Astrocyte (in vitro differentiated cells and primary cell): ENCODE results near the gene KDM4B. TPM values are rescaled to one million over a fixed set of nuclear protein-coding genes. Genes with fewer than 3 reads are reported as not detected.

Source experiments
- DNase-seq: peaks from one replicate; pipeline ENCODE4 v3.0.0-alpha.2; 2010; ENCODE audit warnings: low read depth
- FAIRE-seq: peaks from 2 replicates; lab custom pipeline; 2011; peaks lifted over from hg19 to GRCh38; lab: Jason Lieb, UNC
- H2AFZ ChIP-seq: 2 replicates; pipeline ENCODE4 v1.6.0; 2012; ENCODE audit warnings: low read depth, low read length, inconsistent platforms
- H3K27ac ChIP-seq: 2 replicates; pipeline ENCODE4 v1.5.1; 2011; ENCODE audit warnings: low read depth, low read length, inconsistent platforms
- H3K27me3 ChIP-seq: 2 replicates; pipeline ENCODE4 v1.6.0; 2011; ENCODE audit warnings: low read length, inconsistent platforms; ENCODE audit not compliant: insufficient read depth
- H3K36me3 ChIP-seq: 2 replicates; pipeline ENCODE4 v1.5.1; 2011; ENCODE audit warnings: low read length, inconsistent platforms; ENCODE audit not compliant: insufficient read depth
- H3K4me1 ChIP-seq: 2 replicates; pipeline ENCODE4 v1.5.1; 2011; ENCODE audit warnings: low read length, inconsistent platforms; ENCODE audit not compliant: insufficient read depth
- H3K4me2 ChIP-seq: 2 replicates; pipeline ENCODE4 v1.6.0; 2012; ENCODE audit warnings: low read length, inconsistent platforms
- H3K4me3 ChIP-seq: 2 replicates; pipeline ENCODE4 v1.5.1; 2011; ENCODE audit warnings: low read depth, mild to moderate bottlenecking, low read length, inconsistent platforms; ENCODE audit not compliant: insufficient read depth
- H3K79me2 ChIP-seq: 2 replicates; pipeline ENCODE4 v1.6.0; 2012; ENCODE audit warnings: mild to moderate bottlenecking, low read length, inconsistent platforms; ENCODE audit not compliant: insufficient read depth
- H3K9ac ChIP-seq: 2 replicates; pipeline ENCODE4 v1.6.0; 2012; ENCODE audit warnings: mild to moderate bottlenecking, low read length, inconsistent platforms
- H3K9me3 ChIP-seq: 2 replicates; pipeline ENCODE4 v1.5.1; 2012; ENCODE audit warnings: low read depth, mild to moderate bottlenecking, low read length, inconsistent platforms; ENCODE audit not compliant: insufficient read depth
- H4K20me1 ChIP-seq: 2 replicates; pipeline ENCODE4 v1.6.0; 2012; ENCODE audit warnings: low read length, inconsistent platforms; ENCODE audit not compliant: insufficient read depth
- H3K27ac Mint-ChIP-seq: one replicate; pipeline ENCODE4 v1.8.0; 2021; ENCODE audit warnings: mild to moderate bottlenecking, mixed read lengths; ENCODE audit not compliant: unreplicated experiment
- H3K27me3 Mint-ChIP-seq: one replicate; pipeline ENCODE4 v1.8.0; 2021; ENCODE audit warnings: low read depth, mixed read lengths; ENCODE audit not compliant: unreplicated experiment
- H3K36me3 Mint-ChIP-seq: one replicate; pipeline ENCODE4 v1.8.0; 2021; ENCODE audit warnings: low read depth, mixed read lengths; ENCODE audit not compliant: unreplicated experiment
- H3K4me1 Mint-ChIP-seq: one replicate; pipeline ENCODE4 v1.8.0; 2021; ENCODE audit warnings: low read depth, mixed read lengths; ENCODE audit not compliant: unreplicated experiment
- H3K4me3 Mint-ChIP-seq: one replicate; pipeline ENCODE4 v1.8.0; 2021; ENCODE audit warnings: mild to moderate bottlenecking, moderate library complexity, mixed read lengths; ENCODE audit not compliant: unreplicated experiment
- H3K9me3 Mint-ChIP-seq: one replicate; pipeline ENCODE4 v1.8.0; 2021; ENCODE audit warnings: mild to moderate bottlenecking, mixed read lengths; ENCODE audit not compliant: unreplicated experiment
- EZH2 ChIP-seq: IDR thresholded peaks from 2 replicates; pipeline ENCODE4 v1.6.1; 2012; ENCODE audit warnings: mild to moderate bottlenecking, low read length, inconsistent platforms; ENCODE audit not compliant: insufficient read depth
- total RNA-seq: library from RNA; stranded (reverse); gene quantifications from 2 replicates; pipeline ENCODE4 v1.2.1, GENCODE V29; 2021
- TF ChIP-seq, protein P1 (sequence below): IDR thresholded peaks from 2 replicates; pipeline ENCODE4 v1.5.1; 2011; ENCODE audit warnings: low read depth, mild to moderate bottlenecking, inconsistent platforms, low read length, moderate library complexity; ENCODE audit not compliant: insufficient read depth

Gene KDM4B
- total RNA-seq, 1 donor from 2014 or later, result 55.2 TPM

DNA sequence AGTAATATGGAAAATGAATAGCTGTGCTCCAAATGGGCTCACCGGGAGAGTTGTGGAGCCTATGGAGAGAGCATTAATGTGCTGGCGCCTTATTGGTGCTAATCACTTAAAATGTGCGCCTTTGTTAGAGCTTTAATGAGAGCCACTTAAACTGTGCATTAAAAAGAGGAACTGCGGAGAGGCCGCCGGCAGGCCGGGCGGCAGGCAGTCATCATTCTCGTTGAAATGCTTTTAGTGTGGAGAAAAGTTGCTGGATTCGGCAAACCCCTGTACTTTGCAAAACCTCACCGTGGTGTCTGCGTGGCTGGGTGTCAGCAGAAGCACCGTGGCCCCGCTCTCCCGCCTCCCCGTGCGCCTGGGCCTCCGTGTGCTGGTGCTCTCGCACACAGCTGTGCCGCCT lies 105.5 kb downstream of the KDM4B start:
- H3K79me2 ChIP-seq, result no peaks in the 10 kb centered on the region
- H3K4me1 ChIP-seq, result no peaks in the 10 kb centered on the region
- no peak overlapping the region for H3K9ac ChIP-seq
- H3K4me3 Mint-ChIP-seq, result no peak overlapping the region
- no peaks in the 10 kb centered on the region for H3K36me3 ChIP-seq
- FAIRE-seq, result no peak
- H3K27ac ChIP-seq, result no peak overlapping the region
- peaks cover 45% of the 10 kb centered on the region for H4K20me1 ChIP-seq
- no peak overlapping the region for H3K27ac Mint-ChIP-seq
- H3K4me2 ChIP-seq, result no peak overlapping the region
- H3K27me3 ChIP-seq, result no peaks in the 10 kb centered on the region
- H3K9me3 ChIP-seq, result no peaks in the 10 kb centered on the region
- no peak overlapping the region for H2AFZ ChIP-seq
- TF ChIP-seq, protein P1, sequence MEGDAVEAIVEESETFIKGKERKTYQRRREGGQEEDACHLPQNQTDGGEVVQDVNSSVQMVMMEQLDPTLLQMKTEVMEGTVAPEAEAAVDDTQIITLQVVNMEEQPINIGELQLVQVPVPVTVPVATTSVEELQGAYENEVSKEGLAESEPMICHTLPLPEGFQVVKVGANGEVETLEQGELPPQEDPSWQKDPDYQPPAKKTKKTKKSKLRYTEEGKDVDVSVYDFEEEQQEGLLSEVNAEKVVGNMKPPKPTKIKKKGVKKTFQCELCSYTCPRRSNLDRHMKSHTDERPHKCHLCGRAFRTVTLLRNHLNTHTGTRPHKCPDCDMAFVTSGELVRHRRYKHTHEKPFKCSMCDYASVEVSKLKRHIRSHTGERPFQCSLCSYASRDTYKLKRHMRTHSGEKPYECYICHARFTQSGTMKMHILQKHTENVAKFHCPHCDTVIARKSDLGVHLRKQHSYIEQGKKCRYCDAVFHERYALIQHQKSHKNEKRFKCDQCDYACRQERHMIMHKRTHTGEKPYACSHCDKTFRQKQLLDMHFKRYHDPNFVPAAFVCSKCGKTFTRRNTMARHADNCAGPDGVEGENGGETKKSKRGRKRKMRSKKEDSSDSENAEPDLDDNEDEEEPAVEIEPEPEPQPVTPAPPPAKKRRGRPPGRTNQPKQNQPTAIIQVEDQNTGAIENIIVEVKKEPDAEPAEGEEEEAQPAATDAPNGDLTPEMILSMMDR, result no peak
- no peak for TF ChIP-seq EZH2
- no peak overlapping the region for H3K4me3 ChIP-seq
- no peaks in the 10 kb centered on the region for H3K9me3 Mint-ChIP-seq
- no peaks in the 10 kb centered on the region for H3K27me3 Mint-ChIP-seq
- no peak for DNase-seq
- peaks cover 2% of the 10 kb centered on the region for H3K4me1 Mint-ChIP-seq
- peaks cover 13% of the 10 kb centered on the region for H3K36me3 Mint-ChIP-seq

DNA sequence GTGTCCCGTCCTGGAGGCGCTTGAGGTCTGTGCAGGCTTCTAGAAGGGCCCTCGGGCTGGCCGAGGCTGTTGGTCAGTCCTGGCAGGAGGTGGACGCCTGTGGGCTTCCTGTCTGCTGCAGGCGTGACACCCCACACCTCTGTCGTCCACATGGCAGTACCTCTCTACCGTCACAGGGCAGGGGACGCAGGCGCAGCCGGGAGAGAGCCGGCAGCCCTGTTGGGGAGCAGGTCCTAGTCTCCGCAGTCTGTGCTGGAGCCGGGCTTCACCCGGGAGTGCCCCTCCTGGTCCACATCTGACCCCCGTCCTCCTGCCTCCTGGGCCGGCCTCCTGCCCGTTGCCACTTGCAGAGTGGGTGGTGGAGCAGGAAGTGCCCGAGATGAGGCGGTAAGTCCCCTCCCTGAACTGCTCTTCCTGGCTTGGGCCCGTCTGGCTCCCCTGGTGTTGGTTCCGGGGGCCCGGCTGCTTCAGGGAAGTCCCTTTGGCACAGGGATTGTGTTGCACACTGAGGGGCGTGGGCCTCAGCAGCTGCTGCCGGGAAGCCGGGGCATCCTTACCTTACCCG lies 106.0 kb downstream of the KDM4B start:
- no peak overlapping the region for H3K9ac ChIP-seq
- H3K36me3 Mint-ChIP-seq, result peaks cover 12% of the 10 kb centered on the region
- H3K4me3 Mint-ChIP-seq, result no peak overlapping the region

DNA sequence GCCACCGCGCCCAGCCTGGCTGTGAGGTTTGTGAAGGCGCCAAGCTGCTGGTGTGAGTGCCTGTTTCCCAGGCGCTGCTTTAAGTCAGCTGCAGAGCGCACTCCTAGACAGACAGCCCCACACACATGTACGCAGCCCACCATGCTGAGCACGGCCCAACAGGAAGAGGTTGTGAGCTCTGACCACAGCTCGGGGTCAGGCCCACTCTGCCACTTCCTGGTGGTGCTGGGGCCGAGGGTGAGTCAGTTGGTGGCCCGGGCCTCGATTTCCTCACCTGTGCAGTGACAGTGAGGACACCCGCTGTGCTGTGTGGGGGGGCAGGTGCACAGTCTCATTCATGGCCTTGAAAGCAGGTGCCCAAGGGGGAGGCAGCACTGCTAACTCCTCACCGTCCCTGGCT lies 106.7 kb downstream of the KDM4B start:
- Histone ChIP-seq H3K36me3 (no peaks in the 10 kb centered on the region), H3K79me2 (no peaks in the 10 kb centered on the region), H2AFZ (no peak overlapping the region), H3K4me1 (no peaks in the 10 kb centered on the region), H3K9me3 (no peaks in the 10 kb centered on the region), H3K9ac (no peak overlapping the region), H3K4me2 (no peak overlapping the region), H3K4me3 (no peak overlapping the region), H3K27me3 (no peaks in the 10 kb centered on the region), H3K27ac (no peak overlapping the region), H4K20me1 (peaks cover 36% of the 10 kb centered on the region)
- H3K27ac Mint-ChIP-seq, result no peak overlapping the region
- DNase-seq (no peak), FAIRE-seq (no peak)
- H3K36me3 Mint-ChIP-seq, result peaks cover 12% of the 10 kb centered on the region
- peaks cover 2% of the 10 kb centered on the region for H3K4me1 Mint-ChIP-seq
- TF ChIP-seq, protein P1, result no peak
- no peaks in the 10 kb centered on the region for H3K27me3 Mint-ChIP-seq
- H3K9me3 Mint-ChIP-seq, result no peaks in the 10 kb centered on the region
- H3K4me3 Mint-ChIP-seq, result no peak overlapping the region

More for the DNA sequence above, 106.0 kb downstream of the KDM4B start:
- H3K27ac Mint-ChIP-seq, result no peak overlapping the region
- no peaks in the 10 kb centered on the region for H3K9me3 Mint-ChIP-seq
- FAIRE-seq (no peak), DNase-seq (no peak)
- peaks cover 2% of the 10 kb centered on the region for H3K4me1 Mint-ChIP-seq
- no peak for TF ChIP-seq EZH2
- TF ChIP-seq, protein P1, result no peak
- H3K79me2 ChIP-seq, result no peaks in the 10 kb centered on the region
- H3K36me3 ChIP-seq, result no peaks in the 10 kb centered on the region
- H4K20me1 ChIP-seq, result peaks cover 41% of the 10 kb centered on the region
- H3K9me3 ChIP-seq, result no peaks in the 10 kb centered on the region
- H3K4me1 ChIP-seq, result no peaks in the 10 kb centered on the region
- H3K27me3 Mint-ChIP-seq, result no peaks in the 10 kb centered on the region
- no peak overlapping the region for H3K4me3 ChIP-seq
- no peaks in the 10 kb centered on the region for H3K27me3 ChIP-seq
- H3K27ac ChIP-seq, result no peak overlapping the region
- no peak overlapping the region for H2AFZ ChIP-seq
- H3K4me2 ChIP-seq, result no peak overlapping the region
